PC-9 (cell line): ENCODE measurements around the gene CCDC85A.

Experiments
- CTCF ChIP-seq: fragments of 200-600 bp; sonication (generic); conservative IDR thresholded peaks from 2 replicates; pipeline ENCODE4 v1.6.1; 2017; ENCODE audit warnings: mixed run types, antibody characterized with exemption, mild to moderate bottlenecking, moderate library complexity
- EZH2 ChIP-seq: fragments of 200-600 bp; sonication (generic); IDR thresholded peaks from 2 replicates; pipeline ENCODE4 v1.8.0; 2017; ENCODE audit warnings: antibody characterized with exemption, low read depth

- no peak for TF ChIP-seq CTCF
- no peak for TF ChIP-seq EZH2
These were observed 111.9 kb downstream of the CCDC85A start for GRCh38 chr2:56295666-56296065.
